Heart left ventricle (tissue), 16 donors: Measurements from ENCODE around the gene PBLD. TPM values are rescaled to one million over a fixed set of nuclear protein-coding genes. Genes with fewer than 3 reads are reported as not detected.

Experiments used
- ATAC-seq, 4 donors: fragments of 200-7000 bp; cut with Tn5 transposase; one replicate each; pipeline ENCODE4 v1.9.1; 2020 to 2022; ENCODE audit warnings: moderate library complexity in 4 of 4, mild to moderate bottlenecking in 3 of 4, moderate number of reproducible peaks in 1 of 4
- DNase-seq, 5 donors: peaks; one replicate each; pipeline ENCODE4 v3.0.0-alpha.2; 2020
- H3K27ac ChIP-seq, 12 donors: fragments of 200-600 bp; sonication (generic) in 4 of 12; one replicate each; pipeline versions ENCODE4 v1.5.0 to v1.8.0; 2016 to 2022; ENCODE audit warnings: mild to moderate bottlenecking in 2 of 12
- H3K27me3 ChIP-seq, 9 donors: fragments of 200-600 bp; sonication (generic) in 2 of 9; one replicate each; pipeline versions ENCODE4 v1.5.1 to v1.8.0; 2016 to 2022; ENCODE audit warnings: mild to moderate bottlenecking in 3 of 9
- H3K36me3 ChIP-seq, 9 donors: fragments of 200-600 bp; sonication (generic) in 2 of 9; one replicate each; pipeline versions ENCODE4 v1.5.0 to v1.8.0; 2018 to 2022; ENCODE audit warnings: mild to moderate bottlenecking in 2 of 9
- H3K4me1 ChIP-seq, 12 donors: fragments of 200-600 bp; sonication (generic) in 4 of 12; one replicate each; pipeline versions ENCODE4 v1.5.0 to v1.8.0; 2016 to 2022; ENCODE audit warnings: mild to moderate bottlenecking in 3 of 12
- H3K4me3 ChIP-seq, 12 donors: fragments of 200-600 bp; sonication (generic) in 4 of 12; one replicate each; pipeline versions ENCODE4 v1.5.0 to v1.8.0; 2017 to 2022; ENCODE audit warnings: mild to moderate bottlenecking in 9 of 12, moderate library complexity in 4 of 12
- H3K9me3 ChIP-seq, 12 donors: fragments of 200-600 bp; sonication (generic) in 4 of 12; one replicate each; pipeline versions ENCODE4 v1.5.0 to v1.8.0; 2016 to 2022; ENCODE audit warnings: mild to moderate bottlenecking in 1 of 12
- CTCF ChIP-seq, 12 donors: fragments of 200-600 bp; sonication (generic) in 4 of 12; IDR thresholded peaks; one replicate each; pipeline versions ENCODE4 v1.5.0 to v1.8.0; 2018 to 2022; ENCODE audit warnings: antibody characterized with exemption in 12 of 12, mild to moderate bottlenecking in 5 of 12
- POLR2A ChIP-seq, 2 donors: fragments of 450-650 bp; IDR thresholded peaks; one replicate each; pipeline ENCODE4 v1.6.1; 2017; ENCODE audit warnings: antibody characterized with exemption in 2 of 2, mild to moderate bottlenecking in 2 of 2, moderate library complexity in 2 of 2
- WGBS, 4 donors: extraction: QIAGEN DNeasy Blood & Tissue Kit in 2 of 4; methylation state at CpG; one replicate each; pipeline versions ENCODE4 v1.1.5 to v1.1.7; 2013 to 2018; 5-methylcytosine and 5-hydroxymethylcytosine counted together
- intact Hi-C, 10 donors: fragments of 100-400 bp; cut with DNase I; formaldehyde crosslinking; loops; one replicate each; pipeline versions ENCODE4 v1.11.1 to v1.14.2; 2022
- polyA plus RNA-seq, 2 donors: library from polyadenylated mRNA; stranded (reverse); fragments of 200-250 nt; gene quantifications; one replicate each; pipeline ENCODE4 v1.2.3, GENCODE V29; 2013
- total RNA-seq, 9 donors: library from RNA; depleted of rRNA in 2 of 9; stranded (reverse); fragments of >200 nt in 2 of 9; fragmentation: NEBNext Ultra II Directional in 3 of 9; extraction: Animal tissue kit (Norgen Biotek cat#: 25700) in 3 of 9; gene quantifications; one replicate each; pipeline versions ENCODE4 v1.1.0 to v1.2.4, GENCODE V29; 2016 to 2023
- donor health status: ischemic (EF 13 %, LVEDD 7.1; RV severe dilation, severe dysfunction).
- donor health status: healthy with polysubstance abuse.
- donor health status: DM: no; HTN: yes; CAD: no.
- donor health status: DM: no; HTN: no; CAD: no.
- donor health status: ischemic (EF 25% LVEDD 6.9; RV normal size, moderate dysfunction).
- donor health status: ischemic (EF 25% LVEDD 5.7; RV mildly dilated, moderate dysfunction).
- donor health status: healthy.
- donor health status: DM: yes; HTN: yes; CAD: no.
- donor health status: ischemic (EF 35%, LVEDD 5.7; RV mildly dilated, moderate dysfunction).
- donor health status: nonischemic (EF 11% LVEDD 7.7; RV severe dilation, severe dysfunction).
- donor health status: DM: yes; HTN: yes; CAD: no.
- donor health status: PGD.
- donor health status: ischemic (EF 29% LVEDD 5.4; RV normal size, mild dysfunction).
- donor health status: nonischemic (EF 23%, LVEDD 6.1; RV moderate dilation, normal function).

PBLD gene
- total and polyA plus RNA-seq, 11 donors: 1.4 to 9.4 (median 5.7) TPM

GRCh38 chr10:68302503-68302823, 30.3 kb downstream of the PBLD start:
- no peak overlapping the region for H3K27ac ChIP-seq
- H3K27me3 ChIP-seq: no peaks in the 10 kb centered on the region
- H3K36me3 ChIP-seq: no peaks in the 10 kb centered on the region
- intact Hi-C loops: loop anchor here (2.0 to 10.0 kb wide), 10 partner anchors 70 to 448 kb away; partner anchors contain the start of genes ATOH7 (in 1 of the 10) and HERC4 (in 1 of the 10)
- DNase-seq (no peak), ATAC-seq (no peak)
- H3K4me3 ChIP-seq: no peak overlapping the region
- H3K4me1 ChIP-seq: peaks cover 0 to 6% (median 1%) of the 10 kb centered on the region in 12 donors
- no peaks in the 10 kb centered on the region for H3K9me3 ChIP-seq
- TF ChIP-seq POLR2A (IDR thresholded peaks at IDR 0.05) (no peak), CTCF (IDR thresholded peaks at IDR 0.05) (no peak)
- WGBS, 4 donors: 37 to 71% (median 65%) methylated on average over 2 of the region's 2 CpGs

DNA sequence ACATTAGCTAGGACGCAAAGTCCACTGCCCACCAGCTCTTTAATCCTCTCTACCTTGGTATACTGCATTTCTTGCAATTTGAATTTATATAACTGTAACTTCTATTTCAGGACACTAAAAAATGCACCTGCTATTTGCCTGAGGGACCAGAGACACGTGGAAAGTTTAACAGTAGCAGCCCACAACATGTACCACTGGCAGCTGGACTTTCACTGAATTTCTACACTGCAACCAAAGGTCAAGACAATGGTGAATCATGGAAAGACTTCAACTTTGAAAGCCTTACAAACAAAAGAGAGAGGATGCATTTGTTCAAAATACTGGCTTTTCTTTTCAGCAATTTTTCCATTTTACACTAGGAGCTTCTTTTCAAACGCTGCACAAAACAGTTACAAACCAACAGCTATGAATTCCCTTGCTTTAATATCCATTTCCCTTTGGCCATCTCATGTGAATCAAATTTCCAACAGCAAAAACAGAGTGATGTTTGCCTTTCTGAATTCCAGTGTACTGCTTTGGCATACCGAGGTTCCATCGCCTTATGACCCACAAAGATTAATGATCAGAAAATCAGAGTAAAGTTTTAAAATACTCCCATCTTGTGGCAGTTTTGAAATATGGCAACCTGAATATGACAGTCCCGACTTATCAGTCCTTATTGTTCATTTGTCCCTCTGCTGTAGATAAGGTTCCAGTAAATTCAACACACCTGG, 30.8 kb downstream of the PBLD start:
- WGBS, 4 donors: 47 to 50% (median 48%) methylated on average over 6 of the region's 6 CpGs
- H3K36me3 ChIP-seq: no peaks in the 10 kb centered on the region
- no peaks in the 10 kb centered on the region for H3K9me3 ChIP-seq
- ATAC-seq (peak in 3 of 4 donors; percentile 65 to 80 (median 72)), DNase-seq (no peak)
- intact Hi-C loops: loop anchor here (2.0 to 10.0 kb wide), 10 partner anchors 70 to 447 kb away; partner anchors contain the start of genes ATOH7 (in 1 of the 10) and HERC4 (in 1 of the 10)
- H3K27ac ChIP-seq: no peak overlapping the region
- peaks cover 0 to 6% (median 1%) of the 10 kb centered on the region in 12 donors for H3K4me1 ChIP-seq
- H3K27me3 ChIP-seq: no peaks in the 10 kb centered on the region
- H3K4me3 ChIP-seq: no peak overlapping the region
- TF ChIP-seq POLR2A (IDR thresholded peaks at IDR 0.05): no peak
- TF ChIP-seq CTCF (IDR thresholded peaks at IDR 0.05): peak; percentile 46 to 69 (median 53)

- H3K4me3 ChIP-seq: no peak overlapping the region
- H3K36me3 ChIP-seq: no peaks in the 10 kb centered on the region
- DNase-seq: no peak
- TF ChIP-seq POLR2A (IDR thresholded peaks at IDR 0.05) (no peak), CTCF (IDR thresholded peaks at IDR 0.05) (no peak)
- peak in 1 of 4 donors; percentile 14 for ATAC-seq
- intact Hi-C loops: loop anchor here (5.0 to 10.0 kb wide), 9 partner anchors 69 to 446 kb away; partner anchors contain the start of genes ATOH7 (in 1 of the 10) and HERC4 (in 1 of the 10)
- H3K27me3 ChIP-seq: no peaks in the 10 kb centered on the region
- H3K4me1 ChIP-seq: peaks cover 0 to 6% (median 1%) of the 10 kb centered on the region in 12 donors
- H3K9me3 ChIP-seq: no peaks in the 10 kb centered on the region
- 84 to 91% (median 88%) methylated on average over 3 of the region's 3 CpGs for WGBS, 4 donors
- no peak overlapping the region for H3K27ac ChIP-seq
Measured at GRCh38 chr10:68301301-68301700, 31.4 kb downstream of the PBLD start.

GRCh38 chr10:68296843-68297663, 35.7 kb downstream of the PBLD start:
- Histone ChIP-seq H3K27ac (no peak overlapping the region), H3K4me3 (no peak overlapping the region), H3K4me1 (peaks cover 0 to 5% (median 0%) of the 10 kb centered on the region in 12 donors), H3K27me3 (no peaks in the 10 kb centered on the region), H3K9me3 (no peaks in the 10 kb centered on the region), H3K36me3 (no peaks in the 10 kb centered on the region)
- ATAC-seq (no peak), DNase-seq (no peak)
- intact Hi-C loops: loop anchor here in 2 of 10 donors (5.0 to 10.0 kb wide), 2 partner anchors 65 to 442 kb away; partner anchors contain the start of gene ATOH7 (in 1 of the 2)
- WGBS, 4 donors: 74 to 80% (median 79%) methylated on average over 9 of the region's 9 CpGs
- no peak for TF ChIP-seq POLR2A (IDR thresholded peaks at IDR 0.05)
- TF ChIP-seq CTCF (IDR thresholded peaks at IDR 0.05): no peak
